GM12865 (cell line): ENCODE results near the gene KIAA0753.
A peak's percentile ranks its signal among the peaks of the same experiment; 100 is the strongest.

Experiments
- DNase-seq: peaks from one replicate; pipeline ENCODE4 v3.0.0; 2010; ENCODE audit warnings: low read depth
- H3K4me3 ChIP-seq: 2 replicates; pipeline ENCODE4 v1.5.1; 2011; ENCODE audit warnings: mild to moderate bottlenecking, low read depth, low read length, control low read depth
- TF ChIP-seq, protein P1 (sequence below): IDR thresholded peaks from 2 replicates; pipeline ENCODE4 v1.5.1; 2011; ENCODE audit warnings: low read length, control low read depth, low read depth, inconsistent platforms; ENCODE audit not compliant: insufficient read depth; ENCODE audit errors: missing control alignments

Gene KIAA0753

DNA sequence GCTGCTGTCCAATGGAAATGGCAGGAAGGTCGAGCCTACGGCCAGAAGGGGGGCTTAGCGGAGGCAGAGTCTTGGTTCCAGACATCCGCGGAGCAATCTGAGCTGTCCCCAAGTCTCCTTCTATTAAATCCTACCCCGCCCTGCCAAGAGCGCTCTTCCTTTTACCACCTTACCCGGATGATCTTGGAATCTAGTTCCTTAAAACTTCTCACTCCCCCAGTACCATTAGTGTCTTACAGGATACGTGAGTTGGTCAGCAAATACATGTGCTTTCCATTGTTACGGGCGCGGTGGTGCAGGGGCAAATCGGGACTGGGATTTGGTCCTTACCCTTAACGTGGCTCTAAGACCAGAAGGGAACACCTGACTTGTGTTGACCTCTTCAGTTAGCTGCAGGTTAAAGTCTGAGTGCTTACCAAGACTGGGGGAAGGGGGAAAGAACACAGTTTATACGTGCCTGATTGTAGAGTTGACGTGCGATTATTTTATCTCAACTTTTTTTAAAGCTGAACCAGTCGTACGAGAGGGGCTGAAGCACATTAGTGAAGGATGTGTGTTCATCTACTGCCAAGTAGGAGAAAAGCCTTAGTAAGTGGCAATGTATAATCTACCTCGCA, 844 bp upstream of the KIAA0753 start:
- H3K4me3 ChIP-seq = peak overlapping the region; percentile 96
- DNase-seq = no peak
- TF ChIP-seq, protein P1, sequence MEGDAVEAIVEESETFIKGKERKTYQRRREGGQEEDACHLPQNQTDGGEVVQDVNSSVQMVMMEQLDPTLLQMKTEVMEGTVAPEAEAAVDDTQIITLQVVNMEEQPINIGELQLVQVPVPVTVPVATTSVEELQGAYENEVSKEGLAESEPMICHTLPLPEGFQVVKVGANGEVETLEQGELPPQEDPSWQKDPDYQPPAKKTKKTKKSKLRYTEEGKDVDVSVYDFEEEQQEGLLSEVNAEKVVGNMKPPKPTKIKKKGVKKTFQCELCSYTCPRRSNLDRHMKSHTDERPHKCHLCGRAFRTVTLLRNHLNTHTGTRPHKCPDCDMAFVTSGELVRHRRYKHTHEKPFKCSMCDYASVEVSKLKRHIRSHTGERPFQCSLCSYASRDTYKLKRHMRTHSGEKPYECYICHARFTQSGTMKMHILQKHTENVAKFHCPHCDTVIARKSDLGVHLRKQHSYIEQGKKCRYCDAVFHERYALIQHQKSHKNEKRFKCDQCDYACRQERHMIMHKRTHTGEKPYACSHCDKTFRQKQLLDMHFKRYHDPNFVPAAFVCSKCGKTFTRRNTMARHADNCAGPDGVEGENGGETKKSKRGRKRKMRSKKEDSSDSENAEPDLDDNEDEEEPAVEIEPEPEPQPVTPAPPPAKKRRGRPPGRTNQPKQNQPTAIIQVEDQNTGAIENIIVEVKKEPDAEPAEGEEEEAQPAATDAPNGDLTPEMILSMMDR = no peak

DNA sequence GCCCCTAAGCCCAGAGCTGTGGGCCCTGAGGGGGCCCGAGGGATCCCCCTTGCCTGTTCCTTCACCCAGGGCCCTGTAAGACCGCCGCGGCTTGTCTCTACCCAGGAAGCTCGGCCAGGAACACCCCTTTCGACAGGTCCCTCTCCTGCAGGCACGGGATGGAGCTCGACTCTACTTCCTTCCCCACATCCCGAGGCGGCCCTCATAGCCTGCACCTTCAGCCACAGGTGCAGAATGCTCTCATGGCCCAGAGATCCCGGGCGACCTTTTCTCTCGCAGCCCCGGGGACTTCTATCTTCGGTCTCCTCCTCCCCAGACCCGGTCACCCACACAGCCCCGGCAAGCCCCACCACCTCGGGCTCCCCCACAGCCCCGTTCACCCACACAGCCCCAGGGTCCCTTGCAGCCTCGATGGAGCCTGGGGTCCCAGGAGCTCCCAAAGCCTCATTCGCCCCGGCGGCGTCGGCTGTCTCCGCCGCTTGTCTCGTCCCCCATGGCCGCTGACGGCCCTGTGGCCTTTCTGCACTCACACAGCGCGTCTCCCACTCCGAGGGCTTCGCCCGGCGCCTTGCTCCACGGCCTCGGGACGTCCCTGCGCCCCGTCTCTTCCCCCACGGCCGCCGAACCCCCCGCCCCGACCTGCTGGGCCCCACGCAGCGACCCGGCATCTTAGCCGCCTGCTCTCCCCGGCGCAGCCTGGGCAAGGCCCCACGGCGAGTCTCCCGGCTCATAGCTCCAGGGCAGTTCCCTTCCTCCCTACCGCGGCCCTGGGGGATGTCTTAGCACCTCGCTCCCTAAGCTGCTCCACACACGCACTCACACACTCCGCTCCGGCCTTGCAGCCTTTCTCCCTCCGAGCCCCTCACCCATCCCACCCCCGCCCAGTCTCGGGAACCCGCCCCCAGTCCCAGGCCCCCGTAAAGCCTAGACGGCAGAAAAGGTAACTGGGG, 650 bp downstream of the KIAA0753 start:
- peak overlapping the region; percentile 96 for H3K4me3 ChIP-seq
- DNase-seq = peak; percentile 46
- TF ChIP-seq, protein P1 = no peak

DNA sequence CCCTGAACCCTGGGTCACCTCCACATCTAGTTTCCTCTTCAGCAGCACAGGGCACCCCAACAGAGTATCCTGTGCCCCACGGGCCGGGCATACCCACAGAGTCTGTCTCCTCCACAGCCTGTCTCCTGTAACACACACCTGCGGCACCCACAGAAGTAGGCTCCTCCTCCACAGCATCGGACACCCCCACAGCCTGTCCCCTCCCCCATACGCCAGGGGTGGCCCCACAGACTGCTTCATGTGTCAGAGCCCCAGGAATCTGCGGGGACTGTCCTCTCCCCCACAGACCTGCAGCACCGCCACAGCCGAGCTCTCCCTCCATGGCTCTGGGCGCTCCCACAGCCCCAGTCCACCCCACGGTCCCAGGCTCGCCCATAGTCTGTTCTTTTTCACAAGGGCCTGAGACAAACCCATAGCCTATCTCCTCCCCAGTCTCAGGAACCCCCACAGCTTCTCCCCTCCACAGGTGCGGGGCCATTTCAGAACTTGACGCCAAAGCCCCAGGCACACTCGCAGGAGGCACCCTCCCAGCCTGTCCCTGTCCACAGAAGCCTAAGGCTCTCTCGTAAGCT, 1.4 kb downstream of the KIAA0753 start:
- TF ChIP-seq, protein P1 = no peak
- peak overlapping the region; percentile 96 for H3K4me3 ChIP-seq
- DNase-seq = no peak

DNA sequence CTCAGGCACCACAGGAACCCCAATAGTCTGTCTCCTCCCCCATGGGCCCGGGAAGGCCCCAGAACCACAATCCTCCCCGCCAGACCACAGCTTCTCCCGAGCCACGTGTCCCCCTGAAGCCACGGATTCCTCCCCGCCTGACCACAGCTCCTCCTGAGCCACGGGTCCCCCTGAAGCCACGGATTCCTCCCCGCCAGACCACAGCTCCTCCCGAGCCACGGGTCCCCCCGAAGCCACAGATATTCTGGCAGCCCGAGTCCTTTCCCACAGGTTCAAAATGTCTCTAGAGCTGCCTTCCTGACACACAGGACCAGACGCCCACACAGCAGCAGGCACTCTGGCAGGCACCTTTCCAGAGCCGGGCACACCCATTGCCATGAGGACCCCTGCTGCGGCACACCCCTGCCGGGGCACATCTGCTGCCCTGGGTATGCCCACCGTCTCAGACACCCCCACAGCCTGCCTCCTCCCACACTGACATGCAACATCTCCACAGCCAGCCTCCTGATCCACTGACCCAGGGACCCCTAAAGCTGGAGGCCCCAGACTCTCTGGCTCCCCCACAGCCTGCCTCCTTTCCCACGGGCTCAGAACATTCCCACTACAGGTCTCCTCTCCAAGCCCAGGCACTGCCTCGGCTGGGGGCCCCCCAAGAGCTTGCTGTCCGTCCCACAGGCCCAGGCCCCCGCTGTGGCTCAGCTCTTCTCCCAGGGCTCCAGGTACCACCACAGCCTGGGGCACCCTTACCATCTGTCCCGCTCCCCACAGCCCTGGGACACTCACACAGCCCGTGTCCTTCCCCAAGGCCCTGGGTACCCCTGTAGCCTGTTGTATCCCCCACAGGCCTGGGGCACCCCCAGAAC, 2.2 kb downstream of the KIAA0753 start:
- no peak for DNase-seq
- no peak overlapping the region for H3K4me3 ChIP-seq
- TF ChIP-seq, protein P1 = no peak

GRCh38 chr17:6637458-6637840, 3.1 kb downstream of the KIAA0753 start:
- TF ChIP-seq, protein P1 = no peak
- no peak overlapping the region for H3K4me3 ChIP-seq
- DNase-seq = no peak
